Activated CD4-positive, alpha-beta T cell treated with anti-CD3 and anti-CD28 coated beads, Interleukin-2, amount 10 ng/mL, durations not matched to agents 7 days and 5 days (primary cell): ENCODE results near the gene FGFBP1. TPM values are rescaled to one million over a fixed set of nuclear protein-coding genes. Genes with fewer than 3 reads are reported as not detected.
A peak's percentile ranks its signal among the peaks of the same experiment; 100 is the strongest.

Source experiments
- CTCF ChIA-PET: fragments of 350-600 bp; sonication (Branson Sonifier 250); formaldehyde crosslinking; loops from one replicate; lab custom pipeline; 2021; ENCODE audit warnings: antibody characterized with exemption; lab: Charles Lee
- POLR2A ChIA-PET: fragments of 350-600 bp; sonication (Branson Sonifier 250); formaldehyde crosslinking; loops from one replicate; lab custom pipeline; 2021; ENCODE audit warnings: antibody characterized with exemption; lab: Charles Lee
- DNase-seq: peaks from one replicate; pipeline ENCODE4 v3.0.0-alpha.2; 2020
- H3K27ac Mint-ChIP-seq: one replicate; pipeline ENCODE4 v1.8.0; 2021; ENCODE audit warnings: mild to moderate bottlenecking, moderate library complexity, mixed read lengths
- H3K27me3 Mint-ChIP-seq: one replicate; pipeline ENCODE4 v1.8.0; 2021; ENCODE audit warnings: mixed read lengths
- H3K36me3 Mint-ChIP-seq: one replicate; pipeline ENCODE4 v1.8.0; 2021; ENCODE audit warnings: low read depth, mixed read lengths
- H3K4me1 Mint-ChIP-seq: one replicate; pipeline ENCODE4 v1.8.0; 2021; ENCODE audit warnings: mixed read lengths
- H3K4me3 Mint-ChIP-seq: one replicate; pipeline ENCODE4 v1.8.0; 2021; ENCODE audit warnings: mild to moderate bottlenecking, moderate library complexity, mixed read lengths
- H3K9me3 Mint-ChIP-seq: one replicate; pipeline ENCODE4 v1.8.0; 2021; ENCODE audit warnings: mixed read lengths
- total RNA-seq, 2 experiments: library from RNA; stranded (reverse); gene quantifications; one replicate each; pipeline ENCODE4 v1.2.3, GENCODE V29; 2021

FGFBP1 gene
- not detected for total RNA-seq

GRCh38 chr4:15938640-15939039, at the start of gene FGFBP1:
Gene FGFBP1 (minus strand): TSS chr4:15938740. CDS start chr4:15936632, 2,108 bp downstream.
- ChIA-PET POLR2A (no interaction called here), CTCF (interaction anchor here (1.1 kb wide), 1 partner anchor 8 kb away, joined by 3 read pairs; no protein-coding TSS in a partner anchor)
- Mint-ChIP-seq H3K27ac (no peak within 1 kb of the TSS), H3K9me3 (no peaks in the 10 kb centered on the region), H3K27me3 (peaks cover 19% of the 10 kb centered on the region), H3K4me1 (peaks cover 3% of the 10 kb centered on the region), H3K36me3 (no peaks in the 10 kb centered on the region), H3K4me3 (no peak within 1 kb of the TSS)
- no peak for DNase-seq

- POLR2A ChIA-PET, result no interaction called here
- no peak for DNase-seq
- no peaks in the 10 kb centered on the region for H3K9me3 Mint-ChIP-seq
- H3K27ac Mint-ChIP-seq, result no peak overlapping the region
- H3K27me3 Mint-ChIP-seq, result peaks cover 10% of the 10 kb centered on the region
- peaks cover 7% of the 10 kb centered on the region for H3K4me1 Mint-ChIP-seq
- CTCF ChIA-PET, result interaction anchor here (0.9 kb wide), 1 partner anchor 13 kb away, joined by 3 read pairs; no protein-coding TSS in a partner anchor
- no peaks in the 10 kb centered on the region for H3K36me3 Mint-ChIP-seq
- H3K4me3 Mint-ChIP-seq, result no peak overlapping the region
Observed at GRCh38 chr4:15988222-15988621, 49.7 kb upstream of the FGFBP1 start.

- Mint-ChIP-seq H3K4me1 (peaks cover 6% of the 10 kb centered on the region), H3K4me3 (no peak overlapping the region), H3K27me3 (peaks cover 5% of the 10 kb centered on the region), H3K36me3 (no peaks in the 10 kb centered on the region), H3K9me3 (no peaks in the 10 kb centered on the region), H3K27ac (no peak overlapping the region)
- DNase-seq, result no peak
- CTCF ChIA-PET, result no interaction called here
- POLR2A ChIA-PET, result no interaction called here
Observed at GRCh38 chr4:15986907-15987306, 48.4 kb upstream of the FGFBP1 start.

GRCh38 chr4:15983610-15984009, 45.1 kb upstream of the FGFBP1 start:
- H3K4me1 Mint-ChIP-seq, result peaks cover 3% of the 10 kb centered on the region
- no peak overlapping the region for H3K4me3 Mint-ChIP-seq
- ChIA-PET CTCF (no interaction called here), POLR2A (no interaction called here)
- H3K27me3 Mint-ChIP-seq, result peaks cover 2% of the 10 kb centered on the region
- H3K9me3 Mint-ChIP-seq, result no peaks in the 10 kb centered on the region
- no peaks in the 10 kb centered on the region for H3K36me3 Mint-ChIP-seq
- DNase-seq, result no peak
- no peak overlapping the region for H3K27ac Mint-ChIP-seq

- no peak for DNase-seq
- POLR2A ChIA-PET, result no interaction called here
Observed at GRCh38 chr4:15982842-15983524, 44.4 kb upstream of the FGFBP1 start.

GRCh38 chr4:15976456-15977447, 38.2 kb upstream of the FGFBP1 start:
- CTCF ChIA-PET, result no interaction called here
- Mint-ChIP-seq H3K27me3 (peaks cover 5% of the 10 kb centered on the region), H3K4me1 (no peaks in the 10 kb centered on the region), H3K9me3 (no peaks in the 10 kb centered on the region), H3K4me3 (no peak overlapping the region), H3K27ac (no peak overlapping the region), H3K36me3 (no peaks in the 10 kb centered on the region)
- DNase-seq, result no peak
- POLR2A ChIA-PET, result no interaction called here

More at GRCh38 chr4:15982842-15983524, 44.4 kb upstream of the FGFBP1 start:
- no peaks in the 10 kb centered on the region for H3K9me3 Mint-ChIP-seq
- H3K27ac Mint-ChIP-seq, result no peak overlapping the region
- CTCF ChIA-PET, result interaction anchor here (1.0 kb wide), 2 partner anchors 27 to 100 kb away, joined by 3 read pairs; no protein-coding TSS in a partner anchor
- H3K36me3 Mint-ChIP-seq, result no peaks in the 10 kb centered on the region
- no peaks in the 10 kb centered on the region for H3K4me1 Mint-ChIP-seq
- no peak overlapping the region for H3K4me3 Mint-ChIP-seq
- H3K27me3 Mint-ChIP-seq, result peaks cover 2% of the 10 kb centered on the region

- H3K27ac Mint-ChIP-seq, result no peak overlapping the region
- no peak for DNase-seq
- H3K4me1 Mint-ChIP-seq, result no peaks in the 10 kb centered on the region
- H3K4me3 Mint-ChIP-seq, result no peak overlapping the region
- peaks cover 14% of the 10 kb centered on the region for H3K27me3 Mint-ChIP-seq
- ChIA-PET POLR2A (no interaction called here), CTCF (interaction anchor here (1.2 kb wide), 1 partner anchor 26 kb away, joined by 3 read pairs; no protein-coding TSS in a partner anchor)
- H3K36me3 Mint-ChIP-seq, result no peaks in the 10 kb centered on the region
- no peaks in the 10 kb centered on the region for H3K9me3 Mint-ChIP-seq
Observed at GRCh38 chr4:15971068-15971801, 32.7 kb upstream of the FGFBP1 start.

GRCh38 chr4:15968551-15969300, 30.2 kb upstream of the FGFBP1 start:
- no peak for DNase-seq
- no peaks in the 10 kb centered on the region for H3K36me3 Mint-ChIP-seq
- H3K4me1 Mint-ChIP-seq, result peaks cover 4% of the 10 kb centered on the region
- POLR2A ChIA-PET, result no interaction called here
- no peak overlapping the region for H3K4me3 Mint-ChIP-seq
- no peaks in the 10 kb centered on the region for H3K9me3 Mint-ChIP-seq
- H3K27ac Mint-ChIP-seq, result no peak overlapping the region
- peaks cover 17% of the 10 kb centered on the region for H3K27me3 Mint-ChIP-seq
- CTCF ChIA-PET, result no interaction called here

- POLR2A ChIA-PET, result no interaction called here
- H3K27me3 Mint-ChIP-seq, result peaks cover 22% of the 10 kb centered on the region
- H3K4me1 Mint-ChIP-seq, result peaks cover 32% of the 10 kb centered on the region
- DNase-seq, result no peak
- H3K27ac Mint-ChIP-seq, result no peak overlapping the region
- H3K36me3 Mint-ChIP-seq, result no peaks in the 10 kb centered on the region
- H3K9me3 Mint-ChIP-seq, result no peaks in the 10 kb centered on the region
- CTCF ChIA-PET, result interaction anchor here (1.1 to 1.4 kb wide), 2 partner anchors 9 to 43 kb away, joined by 3 to 4 read pairs; no protein-coding TSS in a partner anchor
- no peak overlapping the region for H3K4me3 Mint-ChIP-seq
Observed at GRCh38 chr4:15965325-15965724, 26.8 kb upstream of the FGFBP1 start.

GRCh38 chr4:15964159-15964558, 25.6 kb upstream of the FGFBP1 start:
- ChIA-PET CTCF (interaction anchor here (0.6 to 1.4 kb wide), 4 partner anchors 31 to 674 kb away, joined by 3 to 4 read pairs (median 4); no protein-coding TSS in a partner anchor), POLR2A (no interaction called here)
- Mint-ChIP-seq H3K36me3 (no peaks in the 10 kb centered on the region), H3K9me3 (no peaks in the 10 kb centered on the region), H3K27me3 (peaks cover 26% of the 10 kb centered on the region), H3K4me3 (no peak overlapping the region), H3K27ac (no peak overlapping the region), H3K4me1 (peaks cover 33% of the 10 kb centered on the region)
- DNase-seq, result no peak

GRCh38 chr4:15963576-15963975, 25.0 kb upstream of the FGFBP1 start:
- Mint-ChIP-seq H3K4me1 (peaks cover 33% of the 10 kb centered on the region), H3K4me3 (no peak overlapping the region), H3K27me3 (peaks cover 23% of the 10 kb centered on the region), H3K36me3 (no peaks in the 10 kb centered on the region), H3K27ac (peak overlapping the region; percentile 72), H3K9me3 (no peaks in the 10 kb centered on the region)
- CTCF ChIA-PET, result interaction anchor here (0.8 to 0.9 kb wide), 2 partner anchors 32 to 301 kb away, joined by 3 read pairs; no protein-coding TSS in a partner anchor
- DNase-seq, result peak; percentile 45
- POLR2A ChIA-PET, result no interaction called here
